NAMALWA (cell line): ENCODE data around the gene HSPA4L.

Source experiments
- DNase-seq: peaks from one replicate; pipeline ENCODE4 v3.0.0-alpha.2; 2015; ENCODE audit warnings: low spot score

Gene HSPA4L

GRCh38 chr4:127783955-127784770 is 2.0 kb downstream of the HSPA4L start:
- no peak for DNase-seq

- DNase-seq = peak; percentile 57
Observed at GRCh38 chr4:127788517-127788916, 6.4 kb downstream of the HSPA4L start.

- DNase-seq = no peak
Observed at GRCh38 chr4:127791391-127791790, 9.3 kb downstream of the HSPA4L start.

GRCh38 chr4:127793528-127793927 is 11.4 kb downstream of the HSPA4L start:
- no peak for DNase-seq

- DNase-seq = no peak
Observed at GRCh38 chr4:127799711-127800110, 17.6 kb downstream of the HSPA4L start.

GRCh38 chr4:127809173-127809800 is 27.2 kb downstream of the HSPA4L start:
- DNase-seq = no peak

DNA sequence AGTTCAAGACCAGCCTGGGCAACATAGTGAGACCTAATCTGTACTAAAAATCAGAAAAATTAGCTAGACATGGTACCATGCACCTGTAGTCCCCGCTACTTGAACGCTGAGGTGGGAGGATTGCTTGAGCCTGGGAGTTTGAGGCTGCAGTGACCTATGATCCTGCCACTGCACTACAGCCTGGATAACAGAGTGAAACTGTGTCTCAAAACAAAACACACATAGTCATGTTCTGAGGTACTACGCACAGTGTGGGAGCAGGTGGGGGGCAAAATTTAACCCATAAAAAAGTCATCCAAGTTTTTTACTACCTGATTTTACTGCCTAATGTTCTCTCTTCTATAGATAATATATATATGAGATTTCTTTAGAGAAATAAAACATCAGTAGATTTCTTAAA is 28.4 kb downstream of the HSPA4L start:
- no peak for DNase-seq

GRCh38 chr4:127822430-127822829 is 40.3 kb downstream of the HSPA4L start:
- no peak for DNase-seq

- no peak for DNase-seq
Observed at GRCh38 chr4:127828121-127828520, 46.0 kb downstream of the HSPA4L start.

DNA sequence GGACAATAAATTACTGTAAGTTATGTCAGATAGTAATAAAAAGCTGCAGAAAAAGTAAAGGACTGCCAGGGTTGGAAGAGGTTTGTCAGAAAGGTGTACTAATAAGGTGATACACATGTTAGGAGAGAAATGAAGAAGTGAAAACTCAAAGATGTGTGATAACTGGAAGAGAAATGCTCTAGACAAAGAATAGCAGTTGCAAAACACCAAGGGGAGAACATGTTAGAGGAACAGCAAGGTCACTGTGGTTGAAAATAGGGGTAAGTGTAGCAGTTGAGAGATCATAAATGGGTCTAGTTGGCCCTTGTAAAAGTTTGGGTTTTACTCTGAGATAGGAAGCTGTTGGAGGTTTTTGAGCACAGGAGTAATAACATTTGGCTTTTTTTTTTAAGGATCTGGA is 46.9 kb downstream of the HSPA4L start:
- no peak for DNase-seq

GRCh38 chr4:127832585-127832984 is 50.5 kb downstream of the HSPA4L start:
- DNase-seq = peak; percentile 15

GRCh38 chr4:127843704-127844600 is 61.8 kb downstream of the HSPA4L start:
- DNase-seq = no peak

DNA sequence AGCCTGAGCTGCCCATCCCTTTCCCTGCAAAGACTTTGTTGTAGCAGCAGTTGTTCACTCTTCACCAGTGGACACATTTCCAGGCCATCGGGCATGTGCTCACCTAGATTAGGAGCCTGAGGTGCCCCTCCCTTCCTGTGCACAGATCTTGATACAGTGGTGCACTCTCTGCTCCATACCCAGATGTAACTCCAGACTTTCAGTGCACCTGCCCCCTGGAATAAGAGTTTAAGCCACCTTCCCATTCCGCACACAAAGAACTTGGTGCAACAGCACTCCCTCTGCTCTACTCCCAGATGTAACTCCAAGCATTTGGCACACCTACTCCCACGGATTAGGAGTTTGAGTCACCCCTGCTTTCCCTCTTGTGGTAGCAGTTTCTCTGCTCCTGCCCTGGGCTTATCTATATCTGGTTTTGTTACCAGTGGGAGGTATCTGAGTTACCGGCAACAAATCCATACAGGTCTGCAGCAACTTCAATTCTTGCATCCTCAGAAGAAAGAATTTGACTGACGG is 62.5 kb downstream of the HSPA4L start:
- no peak for DNase-seq

GRCh38 chr4:127846061-127846460 is 63.9 kb downstream of the HSPA4L start:
- DNase-seq = no peak

DNA sequence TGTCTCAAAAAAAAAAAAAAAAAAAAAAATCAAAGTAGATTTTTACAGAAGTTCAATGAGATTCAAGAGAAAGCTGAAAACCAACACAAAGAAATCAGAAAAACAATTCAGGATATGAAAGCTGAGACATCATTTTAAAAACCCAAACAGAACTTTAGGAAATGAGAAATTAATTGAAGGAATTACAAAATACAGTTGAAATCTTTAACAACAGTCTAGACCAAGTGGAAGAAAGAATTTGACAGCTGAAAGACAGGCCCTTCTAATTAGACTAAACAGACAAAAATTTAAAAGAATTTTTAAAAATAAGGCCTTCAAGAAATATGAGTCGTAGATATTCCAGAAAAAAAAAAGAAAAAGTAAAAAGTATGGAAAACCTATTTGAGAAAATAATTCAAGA is 64.6 kb downstream of the HSPA4L start:
- no peak for DNase-seq

GRCh38 chr4:127849505-127850234 is 67.5 kb downstream of the HSPA4L start:
- DNase-seq = no peak

GRCh38 chr4:127852661-127853060 is 70.5 kb downstream of the HSPA4L start:
- no peak for DNase-seq

DNA sequence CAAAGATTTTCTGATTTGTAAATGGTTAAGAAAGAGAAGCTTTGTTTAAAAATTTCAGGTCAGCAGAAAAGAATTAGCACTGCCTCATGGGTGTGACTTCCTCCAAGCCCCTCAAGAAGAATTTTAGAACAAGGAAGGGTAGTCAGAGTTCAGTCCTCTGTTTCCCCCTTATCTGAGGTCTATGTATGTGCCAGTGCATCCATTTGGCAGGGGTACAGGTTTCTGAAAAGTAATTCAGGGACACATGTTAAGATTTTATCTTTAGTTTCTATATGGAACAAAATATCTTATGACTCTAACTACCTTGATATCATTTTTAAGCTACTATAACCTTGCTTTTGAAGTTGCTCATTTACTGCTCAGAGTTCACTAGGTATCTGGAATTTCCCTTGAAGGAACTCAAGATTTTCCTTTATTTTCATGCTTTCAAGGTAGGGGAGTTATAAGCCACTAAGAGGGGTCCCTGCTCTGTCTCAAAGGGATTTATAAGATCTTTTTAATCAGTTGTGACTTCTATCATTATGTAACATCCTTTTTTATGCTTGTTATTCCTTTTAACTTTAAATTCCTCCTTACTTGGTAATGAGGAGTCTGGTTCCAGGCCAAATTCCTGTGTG is 74.2 kb downstream of the HSPA4L start:
- no peak for DNase-seq

DNA sequence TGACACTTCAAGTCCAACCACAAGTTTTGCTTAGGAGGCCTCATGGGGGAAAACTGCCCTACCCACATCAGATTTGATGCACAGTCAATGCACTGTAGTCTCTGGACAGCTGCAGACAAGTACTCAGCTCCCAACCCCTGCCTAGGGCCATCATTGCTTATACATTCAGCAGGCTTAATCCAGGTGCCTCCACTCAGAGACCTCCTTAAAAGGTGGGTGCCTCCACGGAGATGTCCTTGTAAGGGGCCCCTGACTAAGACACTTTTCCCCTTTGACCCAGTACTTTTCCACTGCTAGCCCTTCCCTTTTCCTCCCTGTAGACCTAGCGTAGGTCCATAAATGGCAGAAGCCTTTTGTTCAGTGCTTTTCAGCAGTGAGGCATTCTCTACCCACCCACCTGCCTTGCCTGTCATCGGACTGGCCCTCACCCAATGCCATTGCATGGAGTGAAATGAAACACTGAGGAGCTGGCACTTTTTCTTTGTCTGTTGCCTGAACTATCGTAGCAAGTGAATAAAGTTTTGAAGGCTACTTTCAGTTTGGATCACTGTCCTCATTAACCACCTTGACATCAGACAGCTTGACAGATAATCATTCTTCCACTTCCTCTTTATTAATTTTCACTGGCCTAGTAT is 74.8 kb downstream of the HSPA4L start:
- no peak for DNase-seq

DNA sequence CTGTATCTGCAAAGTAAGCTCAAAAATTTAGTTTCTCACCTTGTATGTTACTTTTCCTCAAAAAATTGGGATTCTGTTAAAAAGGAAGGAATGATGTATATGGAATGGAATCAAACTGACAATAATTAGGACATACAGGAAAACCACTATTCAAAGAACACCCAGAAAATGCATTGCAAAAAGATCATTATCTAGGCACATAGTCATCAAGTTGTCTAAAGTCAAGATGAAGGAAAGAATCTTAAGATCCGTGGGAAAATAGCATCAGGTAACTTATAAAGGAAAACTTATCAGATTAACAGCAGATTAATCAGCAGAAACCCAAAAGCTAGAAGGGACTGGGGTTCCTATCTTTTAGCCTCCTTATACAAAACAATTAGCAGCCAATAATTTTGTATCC is 75.5 kb downstream of the HSPA4L start:
- DNase-seq = no peak

DNA sequence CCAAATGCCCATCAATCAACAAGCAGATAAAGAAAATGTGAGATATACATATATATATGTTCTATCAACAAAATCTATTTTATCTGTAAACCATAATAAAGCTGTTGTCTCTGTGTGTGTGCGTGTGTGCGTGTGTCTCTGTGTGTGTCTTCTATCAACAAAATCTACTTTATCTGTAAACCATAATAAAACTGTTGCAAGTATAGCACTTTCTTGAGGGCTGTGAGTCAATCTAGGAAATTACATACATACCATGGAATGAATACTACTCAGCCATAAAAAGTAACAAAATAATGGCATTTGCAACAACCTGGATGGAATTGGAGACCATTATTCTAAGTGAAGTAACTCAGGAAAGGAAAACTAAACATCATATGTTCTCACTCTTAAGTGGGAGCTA is 86.1 kb downstream of the HSPA4L start:
- no peak for DNase-seq
